PFSK-1 (cell line): ENCODE results near the gene SH3GL1.
A peak's percentile ranks its signal among the peaks of the same experiment; 100 is the strongest.

Experiments used
- FOXP2 ChIP-seq: optimal IDR thresholded peaks from 2 replicates; pipeline ENCODE3; 2011; ENCODE audit warnings: borderline replicate concordance, control low read depth, inconsistent platforms; ENCODE audit not compliant: insufficient read depth; ENCODE audit errors: extremely low read length, extremely low read depth
- POLR2AphosphoS5 ChIP-seq: IDR thresholded peaks from 2 replicates; pipeline ENCODE4 v1.6.1; 2012; ENCODE audit warnings: low read depth, mild to moderate bottlenecking, control low read depth, low read length, moderate library complexity
- REST ChIP-seq, 2 experiments: IDR thresholded peaks; 2 replicates each; pipeline versions ENCODE4 v1.6.1 to v1.8.0; 2011 to 2012; ENCODE audit warnings: low read depth in 2 of 2, low read length in 2 of 2, control low read depth in 1 of 2, inconsistent platforms in 1 of 2, mild to moderate bottlenecking in 1 of 2, moderate library complexity in 1 of 2; ENCODE audit not compliant: insufficient read depth in 1 of 2
- SIN3A ChIP-seq: IDR thresholded peaks from 2 replicates; pipeline ENCODE4 v1.6.1; 2012; ENCODE audit warnings: mild to moderate bottlenecking, low read length, moderate library complexity, borderline replicate concordance; ENCODE audit not compliant: insufficient read depth
- TAF1 ChIP-seq: IDR thresholded peaks from 2 replicates; pipeline ENCODE4 v1.6.1; 2012; ENCODE audit warnings: low read length, control low read depth, borderline replicate concordance; ENCODE audit not compliant: insufficient read depth

The SH3GL1 gene

GRCh38 chr19:4373013-4373367, 27.4 kb downstream of the SH3GL1 start:
- TF ChIP-seq FOXP2 (no peak), TAF1 (no peak), POLR2AphosphoS5 (no peak), REST (IDR thresholded peaks at IDR 0.05; ENCODE audit: insufficient read depth in 1 of 2, low read depth in 2 of 2, low read length in 2 of 2) (no peak), SIN3A (no peak)

DNA sequence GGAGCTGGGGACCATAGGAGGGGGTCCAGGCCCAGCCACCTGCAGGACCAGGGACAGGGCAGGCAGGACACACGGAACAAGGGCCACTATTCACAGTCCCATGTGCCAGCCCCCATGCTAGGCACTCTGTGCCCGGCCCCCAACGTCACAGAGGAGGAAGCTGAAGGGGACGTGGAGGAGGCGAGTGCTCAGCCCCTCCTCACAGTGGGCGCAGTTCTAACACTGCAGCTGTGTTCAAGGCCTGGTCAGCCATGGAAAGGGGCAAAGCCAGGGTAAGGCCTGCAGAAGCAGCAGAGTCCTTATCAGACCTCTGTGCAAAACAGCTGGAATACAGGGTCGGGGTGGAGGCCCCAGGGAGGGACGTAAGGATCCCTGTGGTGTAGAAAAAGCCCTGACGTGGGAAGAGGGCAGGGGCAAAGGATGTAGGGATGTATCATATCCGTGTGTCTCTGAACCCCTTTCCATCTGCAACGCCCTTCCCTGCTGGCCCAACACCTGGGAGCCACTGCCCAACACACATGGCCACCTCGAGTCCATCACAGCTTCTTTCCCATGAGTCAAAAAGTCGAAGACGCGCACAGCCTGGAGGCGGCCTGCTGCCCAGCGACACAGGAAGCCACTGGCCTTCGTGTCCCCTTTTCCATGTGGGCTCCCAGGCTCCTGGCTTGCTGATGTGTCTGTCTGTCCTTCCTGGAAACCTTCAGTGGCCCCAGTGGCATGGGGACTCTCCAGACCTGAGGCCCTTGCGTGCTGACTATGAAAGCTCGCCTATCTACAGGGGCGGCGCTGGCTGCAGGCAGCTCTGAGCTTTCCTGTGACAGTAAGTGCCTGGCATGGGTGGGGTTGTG, 28.0 kb downstream of the SH3GL1 start:
- TF ChIP-seq FOXP2 (no peak), POLR2AphosphoS5 (no peak), SIN3A (no peak), REST (IDR thresholded peaks at IDR 0.05; ENCODE audit: insufficient read depth in 1 of 2, low read depth in 2 of 2, low read length in 2 of 2) (no peak), TAF1 (no peak)

DNA sequence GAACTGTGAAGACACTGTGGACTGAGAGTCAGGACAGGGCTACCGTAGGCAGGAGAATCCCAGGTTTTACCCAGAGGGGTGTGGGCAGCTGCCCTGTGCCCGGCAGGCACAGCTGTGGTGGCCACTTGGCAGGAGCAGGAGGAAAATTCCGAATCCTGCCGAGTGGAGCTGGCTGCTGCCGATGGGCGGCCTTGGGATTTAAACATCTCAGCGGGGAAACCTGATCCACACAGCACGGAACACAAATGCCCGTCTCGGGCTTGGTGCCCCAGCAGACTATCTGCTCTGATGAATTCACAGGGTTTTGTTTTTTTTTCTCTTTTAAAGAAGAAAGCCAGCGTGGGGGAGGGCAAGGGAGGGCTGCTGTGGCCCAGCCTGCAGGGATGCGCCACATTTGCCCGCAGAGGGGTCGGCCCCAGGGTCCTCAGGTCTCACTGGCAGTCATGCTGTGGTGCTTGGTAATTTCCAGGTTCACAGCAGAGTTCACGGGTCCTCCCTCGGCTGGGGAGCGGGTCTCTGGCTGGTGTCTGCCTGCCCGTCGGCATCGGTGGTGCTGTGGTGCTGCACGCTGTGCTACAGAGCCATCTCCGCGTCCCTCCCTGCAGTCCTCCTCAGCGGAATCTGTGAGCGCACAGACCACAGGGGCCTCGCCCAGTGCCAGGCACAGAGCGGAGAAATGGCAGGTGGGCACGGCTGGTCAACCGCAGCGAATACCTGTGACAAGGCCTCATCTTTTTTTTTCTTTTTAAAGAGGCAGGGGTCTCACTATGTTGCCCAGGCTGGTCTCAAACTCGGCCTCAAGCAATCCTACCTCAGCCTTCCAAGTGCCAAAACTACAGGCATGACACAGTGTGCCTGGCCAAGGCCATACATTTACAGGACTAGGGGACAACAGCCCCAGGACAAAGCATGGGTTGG, 28.8 kb downstream of the SH3GL1 start:
- no peak for TF ChIP-seq TAF1

- no peak for TF ChIP-seq SIN3A
- no peak for TF ChIP-seq POLR2AphosphoS5
- no peak for TF ChIP-seq REST (IDR thresholded peaks at IDR 0.05; ENCODE audit: insufficient read depth in 1 of 2, low read depth in 2 of 2, low read length in 2 of 2)
- no peak for TF ChIP-seq FOXP2
- no peak for TF ChIP-seq TAF1
Measured at GRCh38 chr19:4370418-4371041, 29.8 kb downstream of the SH3GL1 start.

GRCh38 chr19:4369888-4370260, 30.5 kb downstream of the SH3GL1 start:
- TF ChIP-seq SIN3A, result no peak
- no peak for TF ChIP-seq POLR2AphosphoS5
- peak; percentile 45 for TF ChIP-seq FOXP2
- no peak for TF ChIP-seq REST (IDR thresholded peaks at IDR 0.05; ENCODE audit: insufficient read depth in 1 of 2, low read depth in 2 of 2, low read length in 2 of 2)
- TF ChIP-seq TAF1, result no peak
